Stimulated activated CD4-positive, alpha-beta T cell treated with anti-CD3 and anti-CD28 coated beads, TNF-alpha, amount 100 ng/mL, for 24 hours (primary cell): ENCODE measurements around the gene ERGIC1.

Experiments used
- DNase-seq, 3 experiments: peaks; one replicate each; pipeline ENCODE4 v3.0.0-alpha.2; 2020; ENCODE audit warnings: low read depth in 3 of 3

The ERGIC1 gene

GRCh38 chr5:172979778-172980177 is 145.7 kb downstream of the ERGIC1 start:
- DNase-seq: no peak

- DNase-seq: no peak
Measured at GRCh38 chr5:172981931-172982330, 147.9 kb downstream of the ERGIC1 start.

GRCh38 chr5:172983542-172984243 is 149.6 kb downstream of the ERGIC1 start, which contains the start of gene ATP6V0E1:
ATP6V0E1 (plus strand) TSS chr5:172983771; CDS start chr5:172983861, 90 bp downstream.
- DNase-seq: peak; percentile 90 to 95 (median 95)

GRCh38 chr5:172984244-172984953 is 150.3 kb downstream of the ERGIC1 start:
- peak; percentile 48 to 75 (median 57) for DNase-seq

- DNase-seq: no peak
Measured at GRCh38 chr5:172985596-172985995, 151.5 kb downstream of the ERGIC1 start.

GRCh38 chr5:172988276-172988675 is 154.2 kb downstream of the ERGIC1 start:
- DNase-seq: no peak

- DNase-seq: no peak
Measured at GRCh38 chr5:172990776-172991175, 156.7 kb downstream of the ERGIC1 start.

GRCh38 chr5:172994405-172994804 is 160.4 kb downstream of the ERGIC1 start:
- no peak for DNase-seq

GRCh38 chr5:172999372-172999973 is 165.4 kb downstream of the ERGIC1 start:
- no peak for DNase-seq

GRCh38 chr5:172999974-173000373 is 165.9 kb downstream of the ERGIC1 start:
- no peak for DNase-seq

GRCh38 chr5:173001229-173001841 is 167.3 kb downstream of the ERGIC1 start:
- no peak for DNase-seq
